Activated naive CD4-positive, alpha-beta T cell treated with Interleukin-2 at 50 U/mL for 16 hours (primary cell): ENCODE results near the gene PSME3IP1.
"Not testable (repeated sequence)": the region's sequence is repeated elsewhere in the genome, so short reads cannot be mapped to it uniquely, and the experiment has no call there.

ENCODE experiments used
- DNase-seq: peaks from one replicate; pipeline ENCODE4 v3.0.0-alpha.2; 2020

Gene PSME3IP1

DNA sequence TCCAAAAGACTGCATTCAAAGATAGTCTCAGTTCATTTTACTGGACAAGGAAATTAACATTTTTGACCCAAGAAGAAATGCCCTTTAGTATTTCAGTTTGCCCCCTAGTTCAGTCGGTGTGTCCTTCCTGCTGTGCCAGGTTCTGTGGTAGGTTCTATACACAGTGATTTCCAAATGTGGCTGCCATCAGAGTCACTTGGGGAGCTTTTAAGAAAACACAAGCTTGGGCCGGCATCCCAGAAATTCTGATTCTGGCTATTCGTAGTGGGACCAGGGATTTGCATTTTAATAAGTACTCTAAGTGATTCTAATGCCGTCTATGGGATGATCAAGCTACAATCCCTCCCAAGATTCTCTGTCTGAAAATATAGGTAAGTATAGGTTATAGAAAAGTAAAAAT is 10.4 kb upstream of the PSME3IP1 start:
- no peak for DNase-seq

DNA sequence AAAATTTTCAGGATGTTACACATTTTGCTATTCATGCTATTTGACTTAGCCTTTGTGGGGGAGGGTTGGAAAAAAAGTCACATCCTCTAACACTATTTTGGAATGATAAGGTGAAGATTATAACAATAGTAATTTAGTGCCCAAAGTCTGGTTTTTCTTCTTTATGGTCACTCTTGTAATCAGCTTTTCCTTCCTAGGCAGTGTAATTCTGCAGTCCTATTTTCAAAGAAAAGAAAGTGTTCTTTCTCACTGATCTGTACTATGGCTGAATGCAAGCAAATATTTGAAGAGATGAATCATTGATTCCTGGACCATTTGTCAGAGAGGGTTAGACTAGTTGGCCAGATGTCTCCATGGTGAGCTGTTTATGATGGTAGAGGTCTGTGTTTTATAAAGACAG is 8.7 kb upstream of the PSME3IP1 start:
- no peak for DNase-seq

DNA sequence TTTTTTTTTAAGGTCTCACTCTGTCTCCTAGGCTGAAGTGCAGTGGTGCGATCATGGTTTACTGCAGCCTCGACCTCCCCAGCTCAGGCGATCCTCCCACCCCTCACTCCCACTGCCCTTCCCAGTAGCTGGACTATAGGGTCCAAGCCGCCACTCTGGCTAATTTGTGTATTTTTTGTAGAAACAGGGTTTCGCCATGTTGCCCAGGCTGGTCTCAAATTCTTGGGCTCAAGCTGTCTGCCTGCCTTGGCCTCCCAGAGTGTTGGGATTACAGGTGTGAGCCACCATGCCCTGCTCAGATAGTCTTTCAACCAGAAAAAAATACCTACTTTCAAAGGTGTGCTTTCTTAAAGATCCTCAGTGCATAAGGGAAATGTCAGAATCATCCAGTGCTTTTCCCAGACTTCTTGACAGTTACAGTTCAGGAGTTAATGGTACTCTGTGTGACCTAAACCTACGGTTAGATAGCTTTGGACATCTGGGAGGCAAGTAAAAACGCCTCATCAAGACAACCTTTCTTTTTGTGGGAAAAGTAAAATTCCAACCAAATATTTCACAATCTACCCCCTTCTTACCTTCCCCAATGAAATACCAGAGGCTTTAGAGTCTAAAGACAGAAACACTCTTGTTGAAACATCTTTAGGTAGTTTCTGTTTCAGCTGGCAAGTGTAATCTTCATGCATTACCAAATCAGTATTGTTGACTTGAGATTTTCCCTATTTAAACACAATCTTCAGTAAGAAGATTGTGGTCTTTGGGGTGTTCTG is 7.1 kb upstream of the PSME3IP1 start:
- DNase-seq: no peak

- DNase-seq: no peak
These were observed 6.3 kb upstream of the PSME3IP1 start for GRCh38 chr16:57192146-57192545.

GRCh38 chr16:57191056-57191571 is 5.3 kb upstream of the PSME3IP1 start:
- DNase-seq: no peak

- DNase-seq: no peak
These were observed 4.3 kb upstream of the PSME3IP1 start for GRCh38 chr16:57190136-57190535.

DNA sequence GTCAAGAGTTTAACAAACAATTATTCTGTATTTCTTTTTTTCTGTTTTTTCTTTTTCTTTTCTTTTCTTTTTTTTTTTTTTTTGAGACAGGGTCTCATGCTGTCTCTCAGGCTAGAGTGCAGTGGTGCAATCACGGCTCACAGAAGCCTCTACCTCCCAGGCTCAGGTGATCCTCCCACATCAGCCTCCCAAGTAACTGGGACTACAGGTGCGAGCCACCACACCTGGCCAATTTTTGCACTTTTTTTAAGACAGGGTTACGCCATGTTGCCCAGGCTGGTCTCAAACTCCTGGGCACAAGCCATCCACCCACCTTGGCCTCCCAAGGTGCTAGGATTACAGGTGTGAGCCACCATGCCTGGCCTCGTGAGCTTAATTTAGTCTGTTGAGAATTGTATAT is 3.7 kb upstream of the PSME3IP1 start:
- not testable (repeated sequence) for DNase-seq

GRCh38 chr16:57188711-57189002 is 2.8 kb upstream of the PSME3IP1 start:
- no peak for DNase-seq

DNA sequence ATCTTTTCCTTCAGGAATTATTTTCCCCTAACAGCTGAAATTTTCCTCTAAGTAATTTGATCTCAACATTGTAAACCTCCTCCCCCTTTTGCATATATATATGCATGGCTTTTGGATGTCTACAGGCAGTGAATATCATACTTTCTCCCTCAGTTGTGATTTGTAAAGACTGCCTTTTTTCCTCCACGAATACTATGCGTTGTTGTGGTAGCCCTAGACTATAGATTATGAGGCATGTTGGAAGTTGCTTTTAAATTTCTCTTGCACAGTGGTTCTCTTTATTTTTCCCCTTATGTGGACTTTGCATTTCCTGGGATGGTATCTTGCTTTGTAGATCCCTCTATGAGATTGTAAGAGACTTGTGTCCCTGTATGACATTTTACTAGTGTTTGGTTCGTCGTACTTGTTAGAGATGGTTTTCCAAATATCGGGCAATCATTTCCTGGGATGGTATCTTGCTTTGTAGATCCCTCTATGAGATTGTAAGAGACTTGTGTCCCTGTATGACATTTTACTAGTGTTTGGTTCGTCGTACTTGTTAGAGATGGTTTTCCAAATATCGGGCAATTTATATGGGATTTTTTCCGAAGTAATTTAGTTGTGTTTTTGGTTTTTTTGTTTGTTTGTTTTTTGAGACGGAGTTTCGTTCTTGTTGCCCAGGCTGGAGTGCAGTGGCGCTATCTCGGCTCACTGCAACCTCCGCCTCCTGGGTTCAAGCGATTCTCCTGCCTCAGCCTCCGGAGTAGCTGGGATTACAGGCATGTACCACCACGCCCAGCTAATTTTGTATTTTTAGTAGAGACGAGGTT is 2.3 kb upstream of the PSME3IP1 start:
- not testable (repeated sequence) for DNase-seq

- peak; percentile 21 for DNase-seq
These were observed 1.3 kb upstream of the PSME3IP1 start for GRCh38 chr16:57186872-57187854.

DNA sequence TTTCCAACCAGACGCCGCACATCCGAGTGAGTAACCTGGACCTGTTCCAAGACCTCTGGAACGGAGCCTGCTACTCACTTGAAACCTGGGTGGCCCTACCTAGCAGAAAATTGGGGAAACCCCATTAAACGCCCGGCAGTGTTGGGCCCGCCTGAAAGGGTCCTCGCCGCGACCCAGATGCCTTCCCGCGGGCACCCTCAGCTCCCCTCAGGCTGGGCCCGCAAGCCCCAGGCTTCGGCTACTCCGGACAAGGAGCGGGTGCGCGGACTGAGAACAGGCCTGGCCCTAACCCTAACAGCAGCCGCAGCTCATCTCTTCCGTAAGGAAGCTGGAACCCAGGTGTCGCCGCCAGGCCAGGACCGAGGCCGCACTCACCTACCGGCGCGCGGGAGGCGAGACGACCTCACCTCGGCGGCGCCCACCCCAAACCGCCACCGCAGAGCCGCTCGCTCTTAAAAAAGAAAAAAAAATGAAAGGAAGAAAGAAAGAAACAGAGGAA is 344 bp downstream of the PSME3IP1 start:
- no peak for DNase-seq

DNA sequence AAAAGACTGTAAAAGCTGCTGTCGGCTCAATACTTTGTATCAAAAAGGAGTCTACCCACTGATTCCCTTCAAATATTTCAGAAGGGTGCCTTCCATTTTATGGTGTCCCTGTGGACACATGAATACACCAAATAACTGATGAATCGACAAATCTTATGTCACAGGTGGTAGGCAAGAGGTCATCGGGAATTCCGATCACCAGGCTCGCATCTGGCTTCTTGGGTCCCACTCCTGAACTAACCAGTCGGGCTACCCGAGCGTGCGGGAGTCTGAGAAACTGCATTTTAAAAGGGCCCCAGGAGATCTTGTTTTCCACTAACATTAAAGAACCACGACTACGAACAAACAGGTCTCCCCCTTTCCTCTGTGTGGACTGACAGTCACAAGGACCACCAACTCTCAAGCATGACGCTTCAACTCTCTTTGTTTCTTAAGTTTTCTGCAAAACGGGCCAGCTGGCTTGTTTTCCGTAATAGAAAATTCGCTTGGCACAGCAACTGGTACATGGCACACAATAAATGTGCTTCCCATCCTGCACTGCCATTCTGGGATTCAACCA is 873 bp downstream of the PSME3IP1 start:
- DNase-seq: no peak

- DNase-seq: no peak
These were observed 1.7 kb downstream of the PSME3IP1 start for GRCh38 chr16:57184113-57184512.

- DNase-seq: no peak
These were observed 6.5 kb downstream of the PSME3IP1 start for GRCh38 chr16:57179215-57179828.

GRCh38 chr16:57178793-57179212 is 7.0 kb downstream of the PSME3IP1 start:
- no peak for DNase-seq

- DNase-seq: no peak
These were observed 7.6 kb downstream of the PSME3IP1 start for GRCh38 chr16:57178196-57178595.

DNA sequence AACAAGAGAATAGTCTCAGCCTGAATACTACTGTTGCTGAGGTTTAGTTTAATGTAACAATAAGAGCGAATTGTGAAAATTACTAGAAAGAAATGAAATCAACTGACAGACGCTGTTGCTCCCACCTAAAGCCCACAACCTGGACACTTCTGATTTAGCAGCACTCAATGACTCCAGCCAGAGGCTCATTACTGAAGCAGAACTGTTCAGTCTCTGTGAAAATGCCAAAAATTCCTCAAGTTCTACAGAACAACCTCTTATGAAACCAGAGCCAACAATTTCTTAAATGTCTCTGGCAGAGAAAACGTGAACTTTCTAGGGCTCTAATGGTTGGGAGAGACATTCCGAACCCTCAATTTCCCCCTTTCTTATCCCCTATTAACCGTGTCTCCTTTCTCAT is 9.9 kb downstream of the PSME3IP1 start:
- no peak for DNase-seq

DNA sequence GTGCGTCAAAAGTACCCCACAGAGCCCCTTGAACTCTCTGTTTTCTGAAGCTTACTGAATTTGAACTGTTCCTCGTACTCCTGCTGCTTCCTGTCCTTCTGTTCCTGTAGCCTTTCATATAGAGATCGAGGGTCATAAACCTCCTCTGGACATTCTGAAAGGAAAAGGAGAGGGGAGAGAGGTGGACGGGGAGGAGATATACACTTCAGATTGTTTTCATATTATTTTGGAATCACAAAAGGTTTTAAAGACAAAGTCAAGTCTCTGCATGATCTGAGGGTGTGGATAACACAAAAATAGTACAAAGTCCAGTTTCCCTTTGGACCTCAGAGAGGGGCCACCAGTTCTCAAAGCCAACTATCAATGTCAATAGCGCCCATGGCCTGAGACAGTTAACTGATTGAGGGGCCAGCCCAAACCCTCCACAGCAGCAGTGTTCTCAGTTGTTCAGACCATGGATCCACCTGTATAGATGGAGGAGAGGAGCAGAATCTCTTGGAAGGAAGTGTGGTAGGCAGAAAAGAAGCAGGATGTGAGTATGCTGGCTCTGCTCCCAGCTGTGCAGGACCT is 13.0 kb downstream of the PSME3IP1 start:
- DNase-seq: no peak

GRCh38 chr16:57169327-57169726 is 16.5 kb downstream of the PSME3IP1 start:
- DNase-seq: no peak

GRCh38 chr16:57167953-57168352 is 17.9 kb downstream of the PSME3IP1 start:
- no peak for DNase-seq

DNA sequence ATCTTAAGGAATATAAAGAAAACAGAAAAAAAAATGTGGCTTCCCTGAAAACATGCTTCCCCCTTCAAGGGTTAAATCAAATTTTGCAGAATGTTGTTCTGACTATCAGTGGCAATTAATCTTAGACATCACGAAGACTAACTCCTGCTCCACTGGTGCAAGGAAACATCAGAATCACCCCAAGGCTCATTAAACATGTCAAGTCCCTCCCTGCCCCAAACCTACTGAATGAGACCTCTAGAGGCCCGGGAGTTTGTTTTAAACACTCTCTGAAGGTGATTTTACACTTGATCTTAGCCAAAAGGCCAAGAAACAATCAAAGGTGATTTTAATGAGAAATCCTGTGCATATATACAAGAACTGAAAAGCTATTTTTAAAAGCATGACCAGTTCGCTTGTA is 18.3 kb downstream of the PSME3IP1 start:
- DNase-seq: no peak

DNA sequence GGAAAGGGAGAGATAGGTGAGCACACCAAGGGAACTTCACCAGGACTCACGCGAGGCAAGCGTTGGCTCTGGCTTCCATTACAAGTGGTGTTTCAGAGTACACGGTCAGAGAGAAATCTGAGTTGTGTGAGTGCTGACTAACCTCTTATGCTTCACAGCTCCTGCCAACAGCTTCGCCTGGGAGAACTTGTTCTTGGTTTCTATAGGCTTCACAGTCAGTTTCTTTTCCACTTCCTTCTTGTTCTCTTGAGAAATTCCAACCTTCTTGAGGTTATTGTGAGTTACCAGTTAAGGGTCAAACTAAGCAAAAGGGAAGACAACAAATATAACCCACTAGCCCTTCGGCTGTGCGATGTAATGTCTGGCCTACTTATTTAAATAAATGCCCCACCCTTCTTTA is 18.9 kb downstream of the PSME3IP1 start:
- DNase-seq: no peak
